Measurements from ENCODE around the gene SERINC2. TPM values are rescaled to one million over a fixed set of nuclear protein-coding genes. Genes with fewer than 3 reads are reported as not detected.
"Not testable (repeated sequence)": the region's sequence is repeated elsewhere in the genome, so short reads cannot be mapped to it uniquely, and the experiment has no call there.

SERINC2 gene
- total and polyA plus RNA-seq, 2 of the 8 experiments (the other 6 are each of a cell fraction or from before 2014, with no cell fraction given): 31.4 to 60.0 TPM

DNA sequence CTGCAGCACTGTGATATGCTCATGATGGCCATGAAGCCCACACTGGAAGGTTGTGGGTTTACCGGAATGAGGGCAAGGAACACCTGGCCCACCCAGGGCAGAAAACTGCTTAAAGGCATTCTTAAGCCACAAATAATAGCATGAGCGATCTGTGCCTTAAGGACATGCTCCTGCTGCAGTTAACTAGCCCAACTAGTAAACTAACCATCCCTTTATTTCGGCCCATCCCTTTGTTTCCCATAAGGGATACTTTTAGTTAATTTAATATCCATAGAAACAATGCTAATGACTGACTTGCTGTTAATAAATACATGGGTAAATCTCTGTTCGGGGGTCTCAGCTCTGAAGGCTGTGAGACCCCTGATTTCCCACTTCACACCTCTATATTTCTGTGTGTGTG is 67.4 kb downstream of the SERINC2 start:
- 82% methylated on average over 4 of the region's 4 CpGs; no CpG with 5 or more reads in 1 of the 2 experiments for WGBS, 2 experiments (ENCODE audit: extremely low coverage in 1 of 2, insufficient coverage in 1 of 2, insufficient read length in 1 of 2, insufficient replicate concordance in 2 of 2, low coverage in 1 of 2, low lambda C conversion rate in 2 of 2, missing lambda C conversion rate in 1 of 2)
- H2BK15ac ChIP-seq (ENCODE audit: low read length); POLR2A ChIA-PET (ENCODE audit: partially characterized antibody); H3K4me2 ChIP-seq (ENCODE audit: insufficient read depth in 1 of 2, low read depth in 2 of 2, low read length in 2 of 2); H4K20me1 ChIP-seq (replicated peaks in 1 of 2; ENCODE audit: control insufficient read depth in 1 of 2, insufficient read depth in 2 of 2, low read length in 2 of 2); H2BK120ac ChIP-seq (replicated peaks; ENCODE audit: low read depth, low read length); H3K14ac ChIP-seq (ENCODE audit: insufficient read length); H3K4ac ChIP-seq (replicated peaks; ENCODE audit: insufficient read length, low read depth, low read length); H2BK20ac ChIP-seq (ENCODE audit: low read length); H3K9ac ChIP-seq (replicated peaks in 1 of 4; ENCODE audit: extremely low read depth in 1 of 4, low read depth in 3 of 4, low read length in 3 of 4); H3K79me1 ChIP-seq (ENCODE audit: low read depth, low read length); H3K23me2 ChIP-seq (ENCODE audit: low read depth, low read length); H3K27me3 ChIP-seq (replicated peaks in 1 of 4; ENCODE audit: control insufficient read depth in 3 of 4, extremely low read depth in 1 of 4, insufficient read depth in 3 of 4, low read length in 3 of 4); H4K91ac ChIP-seq (replicated peaks; ENCODE audit: insufficient read length, low read length); H3K27ac ChIP-seq (ENCODE audit: low read depth, low read length); CTCF ChIA-PET (ENCODE audit: partially characterized antibody); H2AFZ ChIP-seq (ENCODE audit: low read length); H3K18ac ChIP-seq (ENCODE audit: extremely low read depth, low read length); H2BK5ac ChIP-seq (ENCODE audit: low read depth, low read length); FAIRE-seq; H3K4me3 ChIP-seq (ENCODE audit: extremely low read depth in 1 of 4, insufficient read depth in 2 of 4, low read depth in 3 of 4, low read length in 4 of 4); H2BK12ac ChIP-seq (ENCODE audit: low read depth, low read length); H3K79me2 ChIP-seq (ENCODE audit: control insufficient read depth in 1 of 2, insufficient read depth in 2 of 2, low read length in 2 of 2); H3K36me3 ChIP-seq (ENCODE audit: control insufficient read depth in 2 of 4, insufficient read depth in 4 of 4, low read length in 3 of 4); H4K5ac ChIP-seq (ENCODE audit: insufficient read length, low read depth, low read length); H2AK5ac ChIP-seq (ENCODE audit: low read depth, low read length); DNase-seq (ENCODE audit: low read depth in 1 of 2, low spot score in 2 of 2); H3K23ac ChIP-seq (ENCODE audit: insufficient read length); H3K56ac ChIP-seq (replicated peaks; ENCODE audit: insufficient read length, low read depth, low read length); H4K8ac ChIP-seq (ENCODE audit: extremely low read depth, insufficient read depth, low read length); H3K4me1 ChIP-seq (replicated peaks in 1 of 4; ENCODE audit: control insufficient read depth in 3 of 4, insufficient read depth in 4 of 4, low read length in 3 of 4): not testable (repeated sequence)
- H3K9me3 ChIP-seq (ENCODE audit: insufficient read depth in 2 of 2, low read depth in 1 of 2, low read length in 1 of 2): peaks cover 5 to 12% of the 10 kb centered on the region in 2 experiments; a peak in 2 of 4 replicates
